AG20443 (cell line): ENCODE results near the gene CASP10.
"Not testable (repeated sequence)": the region's sequence is repeated elsewhere in the genome, so short reads cannot be mapped to it uniquely, and the experiment has no call there.

Experiments
- DNase-seq: peaks from one replicate; pipeline ENCODE4 v3.0.0; 2012; ENCODE audit warnings: low spot score, mixed read lengths

CASP10 gene

DNA sequence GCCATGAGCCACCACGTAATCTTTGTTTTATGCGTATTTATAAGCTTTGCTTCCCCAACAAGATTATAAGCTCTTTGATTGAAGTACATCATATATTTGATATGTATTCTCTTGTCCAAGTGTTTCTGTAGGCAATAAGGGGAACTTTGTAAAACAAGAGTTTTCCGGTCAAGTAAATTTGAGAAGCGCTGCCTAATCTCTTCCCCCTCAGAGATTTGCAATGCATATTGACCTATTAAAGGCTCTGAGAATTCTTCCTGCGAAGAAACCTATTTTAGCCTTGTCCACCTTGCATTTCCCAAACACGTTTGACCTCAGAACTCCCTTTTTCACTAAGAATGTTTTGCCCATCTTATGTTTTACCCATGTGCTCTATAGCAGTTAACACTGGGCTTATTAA, 26.9 kb upstream of the CASP10 start:
- DNase-seq, result no peak

- no peak for DNase-seq
These were observed 26.3 kb upstream of the CASP10 start for GRCh38 chr2:201156640-201157039.

DNA sequence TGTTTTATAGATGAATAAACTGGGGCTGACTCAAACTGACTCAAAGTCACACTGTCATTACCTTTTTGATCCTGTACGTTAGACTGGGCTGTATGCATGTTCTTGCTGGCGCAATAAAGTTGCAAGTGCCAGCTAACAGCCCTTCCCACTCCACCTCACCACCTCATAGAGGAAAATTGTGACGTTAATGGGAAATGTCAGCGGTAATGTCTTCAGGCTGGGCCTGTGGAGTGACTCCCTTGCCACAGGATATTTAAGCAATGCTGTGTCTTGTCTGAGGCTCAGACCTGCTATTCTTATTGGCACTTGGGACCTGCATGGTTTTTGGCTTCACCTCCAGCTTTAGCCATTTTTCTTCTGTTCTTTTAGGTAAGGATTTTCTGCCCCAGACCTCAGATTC, 25.2 kb upstream of the CASP10 start:
- no peak for DNase-seq

- DNase-seq, result peak; percentile 70
These were observed 24.6 kb upstream of the CASP10 start for GRCh38 chr2:201158111-201158929.

GRCh38 chr2:201164166-201164565, 18.8 kb upstream of the CASP10 start:
- no peak for DNase-seq

GRCh38 chr2:201167546-201167945, 15.4 kb upstream of the CASP10 start:
- no peak for DNase-seq

- DNase-seq, result not testable (repeated sequence)
These were observed 14.4 kb upstream of the CASP10 start for GRCh38 chr2:201168496-201168895.

DNA sequence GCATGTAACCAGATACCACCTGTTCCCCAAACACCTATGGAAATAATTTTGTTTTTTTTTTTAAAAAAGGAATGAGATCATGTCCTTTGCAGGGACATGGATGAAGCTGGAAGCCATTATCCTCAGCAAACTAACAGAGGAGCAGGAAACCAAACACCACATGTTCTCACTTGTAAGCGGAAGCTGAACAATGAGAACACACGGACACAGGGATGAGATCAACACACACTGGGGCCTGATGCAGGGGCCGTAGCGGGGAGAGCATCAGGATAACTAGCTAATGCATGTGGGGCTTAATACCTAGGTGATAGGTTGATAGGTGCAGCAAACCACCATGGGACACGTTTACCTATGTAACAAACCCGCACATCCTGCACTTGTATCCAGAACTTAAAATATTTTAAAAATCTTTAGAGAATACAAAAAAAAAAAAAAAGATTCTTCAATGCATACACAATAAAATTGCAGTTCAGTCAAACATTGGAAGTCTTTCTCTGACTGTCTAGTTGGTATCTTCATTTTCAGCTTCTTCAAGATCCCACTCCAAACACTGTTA, 11.6 kb upstream of the CASP10 start:
- no peak for DNase-seq

DNA sequence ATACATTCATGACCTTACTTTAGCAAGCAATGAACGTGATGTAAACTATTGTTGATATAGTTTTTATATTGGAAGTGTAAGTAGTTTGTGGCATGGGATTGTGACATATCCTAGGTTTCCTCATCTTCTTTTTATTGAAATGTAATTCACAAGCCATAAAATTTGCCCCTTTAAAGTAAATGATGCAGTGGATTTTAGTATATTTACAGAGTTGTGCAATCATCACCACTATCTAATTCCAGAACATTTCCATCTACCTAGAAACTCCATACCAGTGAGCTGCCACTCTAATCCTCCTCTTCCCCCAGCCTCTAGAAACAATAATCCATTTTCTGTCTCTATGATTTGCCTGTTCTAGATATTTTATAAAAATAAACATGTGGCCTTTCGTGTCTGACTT, 10.7 kb upstream of the CASP10 start:
- no peak for DNase-seq

DNA sequence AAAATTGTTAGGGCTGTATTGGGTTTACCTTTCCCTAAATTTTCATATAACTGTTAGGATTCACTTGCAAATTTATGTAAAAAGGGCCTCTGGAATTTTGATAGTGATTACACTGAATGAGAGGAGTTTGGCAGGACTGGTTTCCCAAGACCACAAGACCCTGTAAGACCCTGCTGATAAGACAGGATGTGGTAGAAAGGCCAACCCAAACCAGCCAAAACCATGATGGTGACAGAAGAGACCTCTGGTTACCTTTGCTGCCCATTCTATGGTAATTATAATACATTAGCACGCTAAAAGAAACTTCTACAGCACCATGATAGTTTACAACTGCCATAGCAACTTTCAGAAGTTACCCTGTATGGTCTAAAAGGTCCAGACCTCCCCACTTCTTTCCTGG, 8.3 kb upstream of the CASP10 start:
- DNase-seq, result no peak

GRCh38 chr2:201176081-201176481, 6.9 kb upstream of the CASP10 start:
- no peak for DNase-seq

GRCh38 chr2:201180010-201180409, 2.9 kb upstream of the CASP10 start:
- DNase-seq, result no peak

DNA sequence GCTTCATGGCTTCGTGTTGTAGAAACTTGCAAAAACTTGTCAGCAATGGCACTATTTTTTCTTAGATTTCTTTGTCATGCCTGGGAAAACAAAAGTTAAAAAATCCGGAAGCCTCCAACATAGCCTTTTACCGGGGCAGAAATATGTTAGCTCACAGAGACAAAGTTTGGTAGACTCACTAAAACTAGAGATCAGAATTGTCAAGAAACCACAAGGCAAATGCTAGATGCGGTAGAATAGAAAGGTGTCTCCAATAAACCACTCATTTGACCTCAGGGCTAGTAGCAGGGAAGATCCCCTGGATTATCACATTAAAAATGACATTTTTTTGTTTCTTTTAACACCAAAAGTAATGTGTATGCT, 405 bp downstream of the CASP10 start:
- no peak for DNase-seq

GRCh38 chr2:201183835-201184234, 894 bp downstream of the CASP10 start:
- not testable (repeated sequence) for DNase-seq

- not testable (repeated sequence) for DNase-seq
These were observed 1.3 kb downstream of the CASP10 start for GRCh38 chr2:201184248-201184647.

- DNase-seq, result no peak
These were observed 2.9 kb downstream of the CASP10 start for GRCh38 chr2:201185863-201186262.

- no peak for DNase-seq
These were observed 4.0 kb downstream of the CASP10 start for GRCh38 chr2:201186982-201187381.

DNA sequence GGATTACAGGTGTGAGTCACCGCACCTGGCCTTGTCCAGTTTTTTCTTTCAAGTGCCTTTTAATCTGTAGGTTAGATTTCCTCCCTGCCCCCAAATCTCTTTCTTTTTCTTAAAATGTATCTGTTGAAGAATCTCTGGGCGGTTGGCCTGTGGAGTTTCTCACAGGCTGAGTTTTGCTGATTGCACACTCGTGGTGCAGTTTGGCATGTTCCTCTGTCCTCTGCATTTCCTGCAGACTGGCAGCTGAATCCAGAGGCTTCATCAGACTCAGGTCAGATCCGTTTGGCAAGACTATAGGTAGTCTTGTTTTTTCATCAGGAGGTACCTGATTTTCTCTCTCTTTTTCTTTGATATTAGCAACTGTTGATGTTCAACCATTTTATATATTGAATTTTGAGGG, 5.5 kb downstream of the CASP10 start:
- no peak for DNase-seq

DNA sequence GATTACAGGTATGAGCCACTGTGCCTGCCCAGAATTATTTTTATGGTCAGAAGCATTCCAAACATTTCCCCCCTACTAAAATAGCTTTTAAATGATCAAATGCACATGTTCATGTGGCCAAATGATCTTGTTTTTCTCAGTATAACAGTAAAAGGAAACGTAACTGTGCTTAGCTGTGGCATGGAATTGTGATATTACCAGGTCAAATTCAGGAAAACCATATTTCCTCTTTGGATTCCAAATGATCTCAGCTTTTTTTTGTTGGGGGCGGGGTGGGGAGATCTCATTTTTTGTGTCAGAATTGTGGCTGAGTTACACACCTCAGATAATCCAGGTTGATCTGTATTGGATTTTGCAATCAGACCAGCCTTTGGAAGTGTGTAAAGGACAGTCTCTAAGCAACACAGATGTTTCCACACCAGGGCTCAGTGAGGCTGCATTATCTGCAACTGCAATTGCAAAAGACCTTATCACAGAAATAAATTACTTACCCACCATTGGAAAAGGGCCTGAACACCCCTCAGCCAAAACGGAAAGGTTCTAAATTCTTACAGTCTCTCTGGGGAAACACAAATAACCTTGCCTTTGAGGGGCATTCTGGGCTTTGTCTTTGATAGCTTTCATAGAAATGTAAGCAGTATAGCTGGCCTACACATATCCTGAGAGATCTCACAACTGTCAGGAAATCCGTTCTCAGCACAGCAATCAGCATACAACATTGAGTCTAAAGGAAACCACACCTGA, 8.4 kb downstream of the CASP10 start:
- DNase-seq, result no peak

DNA sequence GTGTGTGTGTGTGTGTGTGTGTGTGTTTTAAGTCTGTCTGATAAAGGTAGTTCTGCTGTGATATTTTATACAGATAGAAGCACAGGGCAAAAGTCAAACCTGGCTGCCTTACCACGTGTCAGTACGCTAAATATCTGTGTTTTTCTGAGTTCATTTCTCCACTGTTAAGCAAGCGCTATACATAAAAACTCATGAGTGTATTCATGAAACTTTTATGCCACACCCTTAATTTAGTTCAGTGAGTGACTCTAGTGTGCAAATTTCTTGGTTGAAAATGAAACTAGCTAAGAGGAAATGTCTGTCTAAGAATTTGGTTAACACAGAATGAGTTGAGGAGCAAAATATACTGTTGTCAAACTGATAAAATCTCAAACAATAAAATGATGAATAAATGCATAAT, 11.2 kb downstream of the CASP10 start:
- no peak for DNase-seq

GRCh38 chr2:201195331-201195730, 12.4 kb downstream of the CASP10 start:
- no peak for DNase-seq

- DNase-seq, result no peak
These were observed 13.1 kb downstream of the CASP10 start for GRCh38 chr2:201196003-201196402.

DNA sequence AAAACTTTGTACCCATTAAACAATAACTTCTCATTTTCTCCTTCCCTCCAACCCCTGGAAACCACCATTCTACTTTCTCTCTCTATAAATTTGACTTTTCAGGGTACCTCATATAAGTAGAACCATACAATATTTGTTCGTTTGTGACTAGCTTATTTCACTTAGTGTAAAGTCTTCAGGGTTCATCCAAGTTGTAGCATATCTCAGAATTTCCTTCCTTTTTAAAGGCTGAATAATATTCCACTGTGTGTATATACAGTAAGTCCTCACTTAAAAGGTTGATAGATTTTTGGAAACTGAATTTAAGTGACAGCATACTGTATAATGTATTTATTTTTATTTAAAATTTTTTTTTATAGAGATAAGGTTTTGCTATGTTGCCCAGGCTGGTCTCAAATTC, 13.9 kb downstream of the CASP10 start:
- DNase-seq, result no peak
